SK-N-SH (cell line): ENCODE measurements around the gene FSIP1. TPM values are rescaled to one million over a fixed set of nuclear protein-coding genes. Genes with fewer than 3 reads are reported as not detected.

Experiments used
- CTCF ChIA-PET: fragments of 300-600, 350-600 bp; formaldehyde crosslinking; extraction: SDS; loops from one replicate; lab custom pipeline; 2021; lab: Yijun Ruan, JAX
- POLR2A ChIA-PET: fragments of 350-600 bp; sonication (Branson Sonifier 250); formaldehyde crosslinking; extraction: SDS; loops from one replicate; lab custom pipeline; 2020; ENCODE audit warnings: antibody characterized with exemption, inconsistent platforms; lab: Yijun Ruan, JAX
- DNase-seq: peaks from one replicate; pipeline ENCODE4 v3.0.0; 2012
- H2AFZ ChIP-seq: fragments of 200-600 bp; sonication (generic); 2 replicates; pipeline ENCODE4 v1.8.1; 2016; ENCODE audit warnings: antibody characterized with exemption, mild to moderate bottlenecking, low read depth
- H3F3A ChIP-seq: fragments of 200-600 bp; sonication (generic); replicated peaks from 2 replicates; pipeline ENCODE3; 2016; ENCODE audit warnings: antibody characterized with exemption, mild to moderate bottlenecking; ENCODE audit not compliant: insufficient read depth
- H3K27ac ChIP-seq, 2 experiments: fragments of 200-500 bp in 1 of 2; fragments of 200-600 bp in 1 of 2; sonication (Bioruptor generic) in 1 of 2; sonication (generic), shearing (Covaris generic) in 1 of 2; 2 replicates each; pipeline versions ENCODE4 v1.5.1 to v1.6.1; 2014 to 2016; ENCODE audit warnings: low read depth in 2 of 2, inconsistent platforms in 1 of 2, low read length in 1 of 2, mild to moderate bottlenecking in 1 of 2, mixed read lengths in 1 of 2
- H3K27me3 ChIP-seq: fragments of 200-600 bp; sonication (generic), shearing (Covaris generic); 2 replicates; pipeline ENCODE4 v1.6.1; 2016; ENCODE audit warnings: mixed run types; ENCODE audit not compliant: insufficient read depth
- H3K36me3 ChIP-seq, 2 experiments: fragments of 200-500 bp in 1 of 2; fragments of 200-600 bp in 1 of 2; sonication (Bioruptor generic) in 1 of 2; sonication (generic) in 1 of 2; replicated peaks in 1 of 2; 2 replicates each; pipeline versions ENCODE3 to v1.5.1; 2014 to 2016; ENCODE audit warnings: low read length in 1 of 2, mild to moderate bottlenecking in 1 of 2; ENCODE audit not compliant: insufficient read depth in 2 of 2, control insufficient read depth in 1 of 2
- H3K4me1 ChIP-seq, 2 experiments: fragments of 200-500 bp in 1 of 2; fragments of 200-600 bp in 1 of 2; sonication (Bioruptor generic) in 1 of 2; sonication (generic), shearing (Covaris generic) in 1 of 2; 2 replicates each; pipeline versions ENCODE4 v1.5.1 to v1.6.1; 2014 to 2016; ENCODE audit warnings: low read depth in 1 of 2, low read length in 1 of 2, mixed run types in 1 of 2; ENCODE audit not compliant: insufficient read depth in 2 of 2, control insufficient read depth in 1 of 2
- H3K4me2 ChIP-seq: fragments of 200-600 bp; sonication (generic), shearing (Covaris generic); 2 replicates; pipeline ENCODE4 v1.6.1; 2017; ENCODE audit warnings: mixed run types
- H3K4me3 ChIP-seq, 2 experiments: fragments of 200-500 bp in 1 of 2; fragments of 200-600 bp in 1 of 2; sonication (Bioruptor generic) in 1 of 2; sonication (generic), shearing (Covaris generic) in 1 of 2; 2 replicates each; pipeline versions ENCODE4 v1.5.1 to v1.8.1; 2014 to 2016; ENCODE audit warnings: low read depth in 2 of 2, inconsistent platforms in 1 of 2, low read length in 1 of 2, mild to moderate bottlenecking in 1 of 2, mixed read lengths in 1 of 2, moderate library complexity in 1 of 2
- H3K79me2 ChIP-seq: fragments of 200-600 bp; sonication (generic); 2 replicates; pipeline ENCODE4 v1.8.1; 2017; ENCODE audit warnings: mild to moderate bottlenecking; ENCODE audit not compliant: insufficient read depth
- H3K9ac ChIP-seq: fragments of 200-600 bp; sonication (generic); 2 replicates; pipeline ENCODE4 v1.6.1; 2017; ENCODE audit warnings: mixed run types
- H3K9me2 ChIP-seq: fragments of 200-600 bp; sonication (generic); 2 replicates; pipeline ENCODE4 v1.6.1; 2017; ENCODE audit warnings: mixed run types
- H3K9me3 ChIP-seq: fragments of 200-600 bp; sonication (generic); 2 replicates; pipeline ENCODE4 v1.6.1; 2017; ENCODE audit warnings: mixed run types, mild to moderate bottlenecking, moderate library complexity
- H4K20me1 ChIP-seq: fragments of 200-600 bp; sonication (generic); 2 replicates; pipeline ENCODE4 v1.6.1; 2017; ENCODE audit warnings: mild to moderate bottlenecking, mixed run types; ENCODE audit not compliant: insufficient read depth
- FOSL2 ChIP-seq: IDR thresholded peaks from 2 replicates; pipeline ENCODE4 v1.4.0; 2012; ENCODE audit warnings: low read depth, mild to moderate bottlenecking, moderate library complexity, borderline replicate concordance
- GABPA ChIP-seq: IDR thresholded peaks from 2 replicates; pipeline ENCODE4 v1.4.0; 2012; ENCODE audit warnings: low read depth, mild to moderate bottlenecking
- JUND ChIP-seq: IDR thresholded peaks from 2 replicates; pipeline ENCODE4 v1.4.0; 2012
- POLR2AphosphoS5 ChIP-seq: IDR thresholded peaks from 2 replicates; pipeline ENCODE4 v1.6.1; 2012; ENCODE audit warnings: low read depth, low read length
- SIN3A ChIP-seq: IDR thresholded peaks from 2 replicates; pipeline ENCODE4 v1.6.1; 2012; ENCODE audit warnings: low read depth, mild to moderate bottlenecking, low read length, moderate library complexity, borderline replicate concordance
- TCF12 ChIP-seq: IDR thresholded peaks from 2 replicates; pipeline ENCODE4 v1.4.0; 2012
- WGBS: methylation state at CpG from one replicate; pipeline ENCODE4 v1.1.6; 2017; ENCODE audit warnings: low lambda C conversion rate; 5-methylcytosine and 5-hydroxymethylcytosine counted together
- polyA plus RNA-seq, 3 experiments: library from polyadenylated mRNA; depleted of rRNA; stranded (reverse); fragments of >200 nt; gene quantifications; 2 replicates each; pipeline ENCODE4 v1.2.3, GENCODE V29; 2012

The FSIP1 gene
- polyA plus RNA-seq, 1 of the 3 experiments (the other 2 are of a cell fraction) = 0.43 TPM

DNA sequence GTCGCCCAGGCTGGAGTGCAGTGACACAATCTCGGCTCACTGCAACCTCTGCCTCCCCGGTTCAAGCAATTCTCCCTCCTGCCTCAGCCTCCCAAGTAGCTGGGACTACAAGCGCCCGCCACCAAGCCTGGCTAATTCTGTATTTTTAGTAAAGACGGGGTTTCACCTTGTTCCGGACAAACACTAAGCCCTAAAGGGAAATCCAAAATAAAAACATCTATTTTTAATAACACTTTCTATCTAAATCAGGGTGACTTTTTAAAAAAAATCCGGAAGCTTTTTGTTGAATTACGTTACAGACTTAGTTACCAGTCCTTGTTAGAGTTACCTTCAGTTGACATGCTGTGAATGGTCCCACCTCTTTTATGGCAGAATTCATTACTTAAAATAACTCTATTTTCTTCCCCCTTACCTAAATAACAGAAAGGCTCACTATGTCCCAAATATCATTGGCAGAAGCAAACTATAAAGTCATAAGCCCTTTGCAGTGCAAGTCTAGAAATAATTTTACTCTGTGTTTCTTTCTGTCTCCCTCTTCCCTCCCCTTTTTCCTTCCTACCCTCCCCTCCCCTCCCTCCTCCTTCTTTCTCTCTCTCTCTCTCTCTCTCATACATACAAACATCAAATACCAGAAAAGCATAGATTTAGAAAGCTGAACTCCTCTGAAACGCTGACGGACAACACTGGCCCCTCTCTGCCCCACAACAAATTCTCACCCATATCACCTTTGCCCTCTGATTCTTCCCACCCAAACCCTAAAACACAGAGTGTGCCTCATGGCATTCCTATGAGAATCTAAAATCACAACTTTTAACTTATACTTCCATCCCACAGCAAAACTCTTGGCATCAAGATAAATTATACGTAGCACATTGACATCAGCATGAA, 183.4 kb downstream of the FSIP1 start:
- H4K20me1 ChIP-seq = peaks cover 30% of the 10 kb centered on the region
- POLR2A ChIA-PET = no interaction called here
- no peak; the same call in 1 of the 2 replicates for TF ChIP-seq POLR2AphosphoS5
- 0 out of 2 replicates have a peak, but pooled peaks have one; percentile 12 for TF ChIP-seq SIN3A
- TF ChIP-seq, all 33 proteins: peak for 1
- peaks cover 0 to 3% of the 10 kb centered on the region in 2 experiments; a peak in 1 of 4 replicates for H3K4me1 ChIP-seq
- no peaks in the 10 kb centered on the region for H3K27me3 ChIP-seq
- H3K4me3 ChIP-seq = no peak overlapping the region
- CTCF ChIA-PET = interaction anchor here (0.8 to 1.6 kb wide), 3 partner anchors 8 to 891 kb away, joined by 3 to 10 read pairs (median 5); no protein-coding TSS in a partner anchor
- H3K27ac ChIP-seq = peak overlapping the region in 1 of 2 experiments; percentile 60; a peak in 2 of 4 replicates
- no peak overlapping the region for H3K4me2 ChIP-seq
- no peak overlapping the region for H2AFZ ChIP-seq
- DNase-seq = no peak
- H3K36me3 ChIP-seq = peaks cover 31 to 34% of the 10 kb centered on the region in 2 experiments
- H3F3A ChIP-seq = peaks cover 64% of the 10 kb centered on the region
- 85% methylated on average over 12 of the region's 12 CpGs for WGBS
- H3K9me2 ChIP-seq = no peaks in the 10 kb centered on the region
- H3K9ac ChIP-seq = no peak overlapping the region; the same call in 1 of the 2 replicates
- H3K79me2 ChIP-seq = no peaks in the 10 kb centered on the region
- no peaks in the 10 kb centered on the region for H3K9me3 ChIP-seq

DNA sequence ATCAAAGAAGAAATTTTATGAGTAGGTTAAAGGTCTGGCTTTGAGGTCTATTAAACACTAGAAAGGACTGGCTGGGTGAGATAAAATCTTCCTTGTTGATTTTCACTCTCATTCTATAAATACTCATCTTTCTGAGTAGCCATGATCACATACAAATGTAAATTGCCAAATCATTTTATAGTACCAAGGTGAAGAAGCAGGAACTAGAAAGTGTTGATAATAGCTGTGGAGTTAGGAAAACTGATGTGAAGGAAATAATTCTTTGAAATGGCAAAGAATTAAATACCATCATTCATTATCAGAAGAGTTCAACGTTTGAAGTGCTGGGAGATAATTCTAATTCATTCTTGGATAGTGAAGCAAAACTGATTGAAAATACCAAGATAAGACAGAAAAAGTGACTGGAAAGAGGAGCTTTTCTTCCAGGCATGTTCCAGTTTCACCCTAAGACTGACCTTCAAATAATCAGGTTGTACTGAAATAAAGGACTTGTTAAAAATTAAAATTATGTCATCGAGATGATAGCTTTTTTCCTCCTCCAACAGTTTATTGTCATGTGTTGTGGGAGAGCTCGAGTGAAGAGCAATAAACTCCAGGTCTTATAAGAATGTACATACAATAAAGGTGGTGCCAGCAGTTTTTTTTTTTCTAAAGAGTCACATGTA, 184.3 kb downstream of the FSIP1 start:
- Histone ChIP-seq H3K4me3 (no peak overlapping the region), H3K4me1 (peaks cover 0 to 7% of the 10 kb centered on the region in 2 experiments; a peak in 1 of 4 replicates), H2AFZ (no peak overlapping the region), H4K20me1 (peaks cover 38% of the 10 kb centered on the region), H3K36me3 (peaks cover 40 to 42% of the 10 kb centered on the region in 2 experiments), H3K9ac (no peak overlapping the region), H3K27me3 (no peaks in the 10 kb centered on the region)
- DNase-seq = no peak
- POLR2A ChIA-PET = no interaction called here
- TF ChIP-seq JUND (peak; percentile 7), TCF12 (no peak), POLR2AphosphoS5 (peak; percentile 63), GABPA (no peak)
- TF ChIP-seq, all 33 proteins: peak for 2
- H3K9me3 ChIP-seq = no peaks in the 10 kb centered on the region
- H3K4me2 ChIP-seq = no peak overlapping the region
- WGBS = 61% methylated on average over 3 of the region's 3 CpGs
- H3K79me2 ChIP-seq = no peaks in the 10 kb centered on the region
- peak overlapping the region in 1 of 2 experiments; percentile 60; a peak in 2 of 4 replicates for H3K27ac ChIP-seq
- H3K9me2 ChIP-seq = no peaks in the 10 kb centered on the region
- peaks cover 72% of the 10 kb centered on the region for H3F3A ChIP-seq
- CTCF ChIA-PET = interaction anchor here (0.8 to 1.6 kb wide), 3 partner anchors 9 to 890 kb away, joined by 3 to 10 read pairs (median 5); no protein-coding TSS in a partner anchor

- H3K9me3 ChIP-seq = no peaks in the 10 kb centered on the region
- peak overlapping the region in 1 of 2 experiments; percentile 60; a peak in 2 of 4 replicates for H3K27ac ChIP-seq
- H3K4me1 ChIP-seq = peaks cover 0 to 7% of the 10 kb centered on the region in 2 experiments; a peak in 1 of 4 replicates
- ChIA-PET CTCF (interaction anchor here (1.0 kb wide), 1 partner anchor 9 kb away, joined by 5 read pairs; no protein-coding TSS in a partner anchor), POLR2A (no interaction called here)
- H3K36me3 ChIP-seq = peaks cover 46 to 48% of the 10 kb centered on the region in 2 experiments
- H3K4me2 ChIP-seq = no peak overlapping the region
- peaks cover 78% of the 10 kb centered on the region for H3F3A ChIP-seq
- peaks cover 44% of the 10 kb centered on the region for H4K20me1 ChIP-seq
- DNase-seq = no peak
- no peak overlapping the region for H3K9ac ChIP-seq
- TF ChIP-seq SIN3A (peak; percentile 25; the same call in 1 of the 2 replicates), FOSL2 (no peak), POLR2AphosphoS5 (peak; percentile 12; the same call in 1 of the 2 replicates)
- H3K4me3 ChIP-seq = no peak overlapping the region
- WGBS = 92% methylated on average over 6 of the region's 6 CpGs
- H3K27me3 ChIP-seq = no peaks in the 10 kb centered on the region
- H2AFZ ChIP-seq = no peak overlapping the region
- H3K9me2 ChIP-seq = no peaks in the 10 kb centered on the region
- no peaks in the 10 kb centered on the region for H3K79me2 ChIP-seq
Measured at GRCh38 chr15:39597751-39598185, 184.9 kb downstream of the FSIP1 start.
